SK-N-SH (cell line): ENCODE data around the gene CDC42EP4. TPM values are rescaled to one million over a fixed set of nuclear protein-coding genes. Genes with fewer than 3 reads are reported as not detected.

Experiments used
- CTCF ChIA-PET: fragments of 300-600, 350-600 bp; formaldehyde crosslinking; extraction: SDS; loops from one replicate; lab custom pipeline; 2021; lab: Yijun Ruan, JAX
- POLR2A ChIA-PET: fragments of 350-600 bp; sonication (Branson Sonifier 250); formaldehyde crosslinking; extraction: SDS; loops from one replicate; lab custom pipeline; 2020; ENCODE audit warnings: antibody characterized with exemption, inconsistent platforms; lab: Yijun Ruan, JAX
- DNase-seq: peaks from one replicate; pipeline ENCODE4 v3.0.0; 2012
- H2AFZ ChIP-seq: fragments of 200-600 bp; sonication (generic); 2 replicates; pipeline ENCODE4 v1.8.1; 2016; ENCODE audit warnings: antibody characterized with exemption, mild to moderate bottlenecking, low read depth
- H3F3A ChIP-seq: fragments of 200-600 bp; sonication (generic); replicated peaks from 2 replicates; pipeline ENCODE3; 2016; ENCODE audit warnings: antibody characterized with exemption, mild to moderate bottlenecking; ENCODE audit not compliant: insufficient read depth
- H3K27ac ChIP-seq, 2 experiments: fragments of 200-500 bp in 1 of 2; fragments of 200-600 bp in 1 of 2; sonication (Bioruptor generic) in 1 of 2; sonication (generic), shearing (Covaris generic) in 1 of 2; 2 replicates each; pipeline versions ENCODE4 v1.5.1 to v1.6.1; 2014 to 2016; ENCODE audit warnings: low read depth in 2 of 2, inconsistent platforms in 1 of 2, low read length in 1 of 2, mild to moderate bottlenecking in 1 of 2, mixed read lengths in 1 of 2
- H3K27me3 ChIP-seq: fragments of 200-600 bp; sonication (generic), shearing (Covaris generic); 2 replicates; pipeline ENCODE4 v1.6.1; 2016; ENCODE audit warnings: mixed run types; ENCODE audit not compliant: insufficient read depth
- H3K36me3 ChIP-seq, 2 experiments: fragments of 200-500 bp in 1 of 2; fragments of 200-600 bp in 1 of 2; sonication (Bioruptor generic) in 1 of 2; sonication (generic) in 1 of 2; replicated peaks in 1 of 2; 2 replicates each; pipeline versions ENCODE3 to v1.5.1; 2014 to 2016; ENCODE audit warnings: low read length in 1 of 2, mild to moderate bottlenecking in 1 of 2; ENCODE audit not compliant: insufficient read depth in 2 of 2, control insufficient read depth in 1 of 2
- H3K4me1 ChIP-seq, 2 experiments: fragments of 200-500 bp in 1 of 2; fragments of 200-600 bp in 1 of 2; sonication (Bioruptor generic) in 1 of 2; sonication (generic), shearing (Covaris generic) in 1 of 2; 2 replicates each; pipeline versions ENCODE4 v1.5.1 to v1.6.1; 2014 to 2016; ENCODE audit warnings: low read depth in 1 of 2, low read length in 1 of 2, mixed run types in 1 of 2; ENCODE audit not compliant: insufficient read depth in 2 of 2, control insufficient read depth in 1 of 2
- H3K4me2 ChIP-seq: fragments of 200-600 bp; sonication (generic), shearing (Covaris generic); 2 replicates; pipeline ENCODE4 v1.6.1; 2017; ENCODE audit warnings: mixed run types
- H3K4me3 ChIP-seq, 2 experiments: fragments of 200-500 bp in 1 of 2; fragments of 200-600 bp in 1 of 2; sonication (Bioruptor generic) in 1 of 2; sonication (generic), shearing (Covaris generic) in 1 of 2; 2 replicates each; pipeline versions ENCODE4 v1.5.1 to v1.8.1; 2014 to 2016; ENCODE audit warnings: low read depth in 2 of 2, inconsistent platforms in 1 of 2, low read length in 1 of 2, mild to moderate bottlenecking in 1 of 2, mixed read lengths in 1 of 2, moderate library complexity in 1 of 2
- H3K79me2 ChIP-seq: fragments of 200-600 bp; sonication (generic); 2 replicates; pipeline ENCODE4 v1.8.1; 2017; ENCODE audit warnings: mild to moderate bottlenecking; ENCODE audit not compliant: insufficient read depth
- H3K9ac ChIP-seq: fragments of 200-600 bp; sonication (generic); 2 replicates; pipeline ENCODE4 v1.6.1; 2017; ENCODE audit warnings: mixed run types
- H3K9me2 ChIP-seq: fragments of 200-600 bp; sonication (generic); 2 replicates; pipeline ENCODE4 v1.6.1; 2017; ENCODE audit warnings: mixed run types
- H3K9me3 ChIP-seq: fragments of 200-600 bp; sonication (generic); 2 replicates; pipeline ENCODE4 v1.6.1; 2017; ENCODE audit warnings: mixed run types, mild to moderate bottlenecking, moderate library complexity
- H4K20me1 ChIP-seq: fragments of 200-600 bp; sonication (generic); 2 replicates; pipeline ENCODE4 v1.6.1; 2017; ENCODE audit warnings: mild to moderate bottlenecking, mixed run types; ENCODE audit not compliant: insufficient read depth
- CTCF ChIP-seq: fragments of 200-600 bp; sonication (generic); IDR thresholded peaks from 2 replicates; pipeline ENCODE4 v1.6.1; 2017; ENCODE audit warnings: antibody characterized with exemption, mild to moderate bottlenecking, moderate library complexity
- FOSL2 ChIP-seq: IDR thresholded peaks from 2 replicates; pipeline ENCODE4 v1.4.0; 2012; ENCODE audit warnings: low read depth, mild to moderate bottlenecking, moderate library complexity, borderline replicate concordance
- GABPA ChIP-seq: IDR thresholded peaks from 2 replicates; pipeline ENCODE4 v1.4.0; 2012; ENCODE audit warnings: low read depth, mild to moderate bottlenecking
- IRF3 ChIP-seq: fragments of 150-350 bp; IDR thresholded peaks from 2 replicates; pipeline ENCODE4 v1.6.1; 2016; ENCODE audit warnings: mild to moderate bottlenecking, low read depth, low read length
- MEF2A ChIP-seq: IDR thresholded peaks from 2 replicates; pipeline ENCODE4 v1.4.0; 2012; ENCODE audit warnings: low read depth, borderline replicate concordance
- MXI1 ChIP-seq: IDR thresholded peaks from 2 replicates; pipeline ENCODE4 v1.6.1; 2012; ENCODE audit warnings: mild to moderate bottlenecking, low read depth, low read length, improper control_type of control experiment
- TCF12 ChIP-seq: IDR thresholded peaks from 2 replicates; pipeline ENCODE4 v1.4.0; 2012
- TEAD4 ChIP-seq: IDR thresholded peaks from 2 replicates; pipeline ENCODE4 v1.4.0; 2012; ENCODE audit warnings: mild to moderate bottlenecking, borderline replicate concordance; ENCODE audit not compliant: insufficient read depth
- USF1 ChIP-seq: IDR thresholded peaks from 2 replicates; pipeline ENCODE4 v1.4.0; 2012; ENCODE audit warnings: low read depth, borderline replicate concordance
- USF2 ChIP-seq: fragments of 150-350 bp; IDR thresholded peaks from 2 replicates; pipeline ENCODE4 v1.6.1; 2017; ENCODE audit warnings: antibody characterized with exemption, low read length, low read depth, borderline replicate concordance
- YY1 ChIP-seq: IDR thresholded peaks from 2 replicates; pipeline ENCODE4 v1.4.0; 2012; ENCODE audit warnings: low read depth, mild to moderate bottlenecking
- WGBS: methylation state at CpG from one replicate; pipeline ENCODE4 v1.1.6; 2017; ENCODE audit warnings: low lambda C conversion rate; 5-methylcytosine and 5-hydroxymethylcytosine counted together
- polyA plus RNA-seq, 3 experiments: library from polyadenylated mRNA; depleted of rRNA; stranded (reverse); fragments of >200 nt; gene quantifications; 2 replicates each; pipeline ENCODE4 v1.2.3, GENCODE V29; 2012

The CDC42EP4 gene
- polyA plus RNA-seq, 1 of the 3 experiments (the other 2 are of a cell fraction): 28.3 TPM

- no peaks in the 10 kb centered on the region for H3K27me3 ChIP-seq
- TF ChIP-seq IRF3: no peak
- TF ChIP-seq TCF12: no peak
- no peak for TF ChIP-seq CTCF
- TF ChIP-seq MXI1: no peak
- no peak for TF ChIP-seq MEF2A
- no peak for TF ChIP-seq FOSL2
- TF ChIP-seq, all 33 proteins: peak for 0
- Histone ChIP-seq H2AFZ (no peak overlapping the region), H3K79me2 (no peaks in the 10 kb centered on the region), H3K4me3 (no peak overlapping the region), H3K9ac (no peak overlapping the region), H3K27ac (no peak overlapping the region), H4K20me1 (no peaks in the 10 kb centered on the region), H3K9me2 (no peaks in the 10 kb centered on the region), H3K9me3 (no peaks in the 10 kb centered on the region), H3K36me3 (no peaks in the 10 kb centered on the region), H3K4me2 (no peak overlapping the region), H3F3A (no peaks in the 10 kb centered on the region), H3K4me1 (peaks cover 0 to under 1% of the 10 kb centered on the region in 2 experiments; a peak in 1 of 4 replicates)
- CTCF ChIA-PET: interaction anchor here (2.5 kb wide), 1 partner anchor 97 kb away, joined by 7 read pairs; no protein-coding TSS in a partner anchor
- POLR2A ChIA-PET: no interaction called here
- DNase-seq: peak; percentile 42
- WGBS: 92% methylated on average over 8 of the region's 8 CpGs
These were observed 38.9 kb downstream of the CDC42EP4 start for GRCh38 chr17:73272906-73273218.

GRCh38 chr17:73271072-73271471 lies 40.7 kb downstream of the CDC42EP4 start:
- no peak overlapping the region for H3K9ac ChIP-seq
- no peak overlapping the region for H3K27ac ChIP-seq
- H3K9me2 ChIP-seq: no peaks in the 10 kb centered on the region
- H3K79me2 ChIP-seq: no peaks in the 10 kb centered on the region
- no peaks in the 10 kb centered on the region for H3K9me3 ChIP-seq
- CTCF ChIA-PET: interaction anchor here (1.1 to 2.5 kb wide), 4 partner anchors 16 to 546 kb away, joined by 3 to 7 read pairs (median 3); no protein-coding TSS in a partner anchor
- H3K27me3 ChIP-seq: no peaks in the 10 kb centered on the region
- WGBS: 93% methylated on average over 9 of the region's 9 CpGs
- H3F3A ChIP-seq: no peaks in the 10 kb centered on the region
- no peak overlapping the region for H2AFZ ChIP-seq
- no peak overlapping the region for H3K4me3 ChIP-seq
- H3K4me1 ChIP-seq: no peaks in the 10 kb centered on the region
- H3K4me2 ChIP-seq: no peak overlapping the region
- TF ChIP-seq USF1: no peak
- no peak for TF ChIP-seq YY1
- TF ChIP-seq USF2: no peak
- no peak for TF ChIP-seq GABPA
- TF ChIP-seq TCF12: no peak
- TF ChIP-seq TEAD4: no peak
- TF ChIP-seq, all 33 proteins: peak for 0
- no peak for DNase-seq
- H3K36me3 ChIP-seq: no peaks in the 10 kb centered on the region
- POLR2A ChIA-PET: no interaction called here
- no peaks in the 10 kb centered on the region for H4K20me1 ChIP-seq
